Measurements from ENCODE around the gene REC114.

REC114 gene

DNA sequence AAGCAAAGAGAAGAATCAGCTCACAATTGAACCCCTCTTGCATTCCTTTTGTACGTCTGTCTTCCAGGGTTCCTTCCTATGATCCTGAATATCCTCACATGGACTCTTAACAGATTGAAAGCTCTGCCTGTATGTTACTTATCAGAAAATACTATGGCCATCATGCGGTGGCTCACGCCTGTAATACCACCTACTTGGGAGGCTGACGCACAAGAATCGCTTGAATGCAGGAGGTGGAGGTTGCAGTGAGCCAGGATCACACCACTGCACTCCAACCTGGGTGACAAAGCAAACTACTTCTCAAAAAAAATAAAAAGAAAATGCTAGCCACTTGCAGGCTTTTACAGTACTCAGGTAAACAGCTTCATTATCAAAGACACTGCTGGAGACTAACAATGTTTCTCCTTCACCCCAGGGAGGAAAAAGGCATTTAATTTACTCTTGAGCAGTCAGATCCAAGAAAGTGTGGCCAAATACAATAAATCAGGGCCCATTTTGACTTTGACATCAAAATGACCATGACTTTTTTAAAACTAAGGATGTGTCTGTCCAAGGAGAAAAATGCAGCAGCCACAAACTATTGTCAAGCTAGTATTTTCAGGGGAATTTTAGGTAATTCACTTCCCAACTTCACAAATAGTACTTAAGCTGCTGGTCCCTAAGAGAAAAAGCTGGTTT, 162.9 kb downstream of the REC114 start:
- no peak for DNase-seq (ENCODE audit: low spot score)

- no peak for DNase-seq (ENCODE audit: low spot score)
Observed at GRCh38 chr15:73607405-73607804, 164.4 kb downstream of the REC114 start.

- DNase-seq (ENCODE audit: low spot score) = no peak
Observed at GRCh38 chr15:73607843-73608242, 164.9 kb downstream of the REC114 start.

GRCh38 chr15:73608475-73608874, 165.5 kb downstream of the REC114 start:
- no peak for DNase-seq (ENCODE audit: low spot score)

GRCh38 chr15:73608941-73609340, 166.0 kb downstream of the REC114 start:
- DNase-seq (ENCODE audit: low spot score) = no peak

Measured in activated CD4-positive, alpha-beta T cell treated with anti-CD3 and anti-CD28 coated beads, Interleukin-2, Interleukin-4, amounts not matched to agents 100 ng/mL and 50 ng/mL, durations not matched to agents 16 hours and 8 hours (primary cell).